C4-2B (cell line): ENCODE measurements around the gene CORIN.

ENCODE experiments used
- ZFX ChIP-seq: fragments of 450-650 bp; IDR thresholded peaks from 2 replicates; pipeline ENCODE4 v1.6.1; 2017
- TF ChIP-seq, protein P1 (sequence below): fragments of 450-650 bp; conservative IDR thresholded peaks from 2 replicates; pipeline ENCODE4 v1.5.1; 2017; ENCODE audit warnings: mild to moderate bottlenecking

- TF ChIP-seq, protein P1, sequence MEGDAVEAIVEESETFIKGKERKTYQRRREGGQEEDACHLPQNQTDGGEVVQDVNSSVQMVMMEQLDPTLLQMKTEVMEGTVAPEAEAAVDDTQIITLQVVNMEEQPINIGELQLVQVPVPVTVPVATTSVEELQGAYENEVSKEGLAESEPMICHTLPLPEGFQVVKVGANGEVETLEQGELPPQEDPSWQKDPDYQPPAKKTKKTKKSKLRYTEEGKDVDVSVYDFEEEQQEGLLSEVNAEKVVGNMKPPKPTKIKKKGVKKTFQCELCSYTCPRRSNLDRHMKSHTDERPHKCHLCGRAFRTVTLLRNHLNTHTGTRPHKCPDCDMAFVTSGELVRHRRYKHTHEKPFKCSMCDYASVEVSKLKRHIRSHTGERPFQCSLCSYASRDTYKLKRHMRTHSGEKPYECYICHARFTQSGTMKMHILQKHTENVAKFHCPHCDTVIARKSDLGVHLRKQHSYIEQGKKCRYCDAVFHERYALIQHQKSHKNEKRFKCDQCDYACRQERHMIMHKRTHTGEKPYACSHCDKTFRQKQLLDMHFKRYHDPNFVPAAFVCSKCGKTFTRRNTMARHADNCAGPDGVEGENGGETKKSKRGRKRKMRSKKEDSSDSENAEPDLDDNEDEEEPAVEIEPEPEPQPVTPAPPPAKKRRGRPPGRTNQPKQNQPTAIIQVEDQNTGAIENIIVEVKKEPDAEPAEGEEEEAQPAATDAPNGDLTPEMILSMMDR = no peak
- no peak for TF ChIP-seq ZFX
Measured at GRCh38 chr4:47741200-47741599, 96.7 kb downstream of the CORIN start.
